ENCODE data around the gene KLF13.

GRCh38 chr15:31292391-31293015, 34.1 kb upstream of the KLF13 start:
- TF ChIP-seq CTCF (IDR thresholded peaks at IDR 0.05) (no peak), POLR2A (IDR thresholded peaks at IDR 0.05) (no peak)
